Heart left ventricle (tissue), 16 donors: ENCODE results near the gene PSMB1. TPM values are rescaled to one million over a fixed set of nuclear protein-coding genes. Genes with fewer than 3 reads are reported as not detected.
A peak's percentile ranks its signal among the peaks of the same experiment; 100 is the strongest.
"Not testable (repeated sequence)": the region's sequence is repeated elsewhere in the genome, so short reads cannot be mapped to it uniquely, and the experiment has no call there.

Experiments used
- ATAC-seq, 4 donors: fragments of 200-7000 bp; cut with Tn5 transposase; one replicate each; pipeline ENCODE4 v1.9.1; 2020 to 2022; ENCODE audit warnings: moderate library complexity in 4 of 4, mild to moderate bottlenecking in 3 of 4, moderate number of reproducible peaks in 1 of 4
- DNase-seq, 5 donors: peaks; one replicate each; pipeline ENCODE4 v3.0.0-alpha.2; 2020
- H3K27ac ChIP-seq, 12 donors: fragments of 200-600 bp; sonication (generic) in 4 of 12; one replicate each; pipeline versions ENCODE4 v1.5.0 to v1.8.0; 2016 to 2022; ENCODE audit warnings: mild to moderate bottlenecking in 2 of 12
- H3K27me3 ChIP-seq, 9 donors: fragments of 200-600 bp; sonication (generic) in 2 of 9; one replicate each; pipeline versions ENCODE4 v1.5.1 to v1.8.0; 2016 to 2022; ENCODE audit warnings: mild to moderate bottlenecking in 3 of 9
- H3K36me3 ChIP-seq, 9 donors: fragments of 200-600 bp; sonication (generic) in 2 of 9; one replicate each; pipeline versions ENCODE4 v1.5.0 to v1.8.0; 2018 to 2022; ENCODE audit warnings: mild to moderate bottlenecking in 2 of 9
- H3K4me1 ChIP-seq, 12 donors: fragments of 200-600 bp; sonication (generic) in 4 of 12; one replicate each; pipeline versions ENCODE4 v1.5.0 to v1.8.0; 2016 to 2022; ENCODE audit warnings: mild to moderate bottlenecking in 3 of 12
- H3K4me3 ChIP-seq, 12 donors: fragments of 200-600 bp; sonication (generic) in 4 of 12; one replicate each; pipeline versions ENCODE4 v1.5.0 to v1.8.0; 2017 to 2022; ENCODE audit warnings: mild to moderate bottlenecking in 9 of 12, moderate library complexity in 4 of 12
- H3K9me3 ChIP-seq, 12 donors: fragments of 200-600 bp; sonication (generic) in 4 of 12; one replicate each; pipeline versions ENCODE4 v1.5.0 to v1.8.0; 2016 to 2022; ENCODE audit warnings: mild to moderate bottlenecking in 1 of 12
- POLR2A ChIP-seq, 2 donors: fragments of 450-650 bp; IDR thresholded peaks; one replicate each; pipeline ENCODE4 v1.6.1; 2017; ENCODE audit warnings: antibody characterized with exemption in 2 of 2, mild to moderate bottlenecking in 2 of 2, moderate library complexity in 2 of 2
- WGBS, 4 donors: extraction: QIAGEN DNeasy Blood & Tissue Kit in 2 of 4; methylation state at CpG; one replicate each; pipeline versions ENCODE4 v1.1.5 to v1.1.7; 2013 to 2018; 5-methylcytosine and 5-hydroxymethylcytosine counted together
- intact Hi-C, 10 donors: fragments of 100-400 bp; cut with DNase I; formaldehyde crosslinking; loops; one replicate each; pipeline versions ENCODE4 v1.11.1 to v1.14.2; 2022
- polyA plus RNA-seq, 2 donors: library from polyadenylated mRNA; stranded (reverse); fragments of 200-250 nt; gene quantifications; one replicate each; pipeline ENCODE4 v1.2.3, GENCODE V29; 2013
- total RNA-seq, 9 donors: library from RNA; depleted of rRNA in 2 of 9; stranded (reverse); fragments of >200 nt in 2 of 9; fragmentation: NEBNext Ultra II Directional in 3 of 9; extraction: Animal tissue kit (Norgen Biotek cat#: 25700) in 3 of 9; gene quantifications; one replicate each; pipeline versions ENCODE4 v1.1.0 to v1.2.4, GENCODE V29; 2016 to 2023
- TF ChIP-seq, protein P1 (sequence below), 12 donors: fragments of 200-600 bp; sonication (generic) in 4 of 12; IDR thresholded peaks; one replicate each; pipeline versions ENCODE4 v1.5.0 to v1.8.0; 2018 to 2022; ENCODE audit warnings: antibody characterized with exemption in 12 of 12, mild to moderate bottlenecking in 5 of 12
- donor health status: ischemic (EF 13 %, LVEDD 7.1; RV severe dilation, severe dysfunction).
- donor health status: healthy with polysubstance abuse.
- donor health status: DM: no; HTN: yes; CAD: no.
- donor health status: DM: no; HTN: no; CAD: no.
- donor health status: ischemic (EF 25% LVEDD 6.9; RV normal size, moderate dysfunction).
- donor health status: ischemic (EF 25% LVEDD 5.7; RV mildly dilated, moderate dysfunction).
- donor health status: healthy.
- donor health status: DM: yes; HTN: yes; CAD: no.
- donor health status: ischemic (EF 35%, LVEDD 5.7; RV mildly dilated, moderate dysfunction).
- donor health status: nonischemic (EF 11% LVEDD 7.7; RV severe dilation, severe dysfunction).
- donor health status: DM: yes; HTN: yes; CAD: no.
- donor health status: PGD.
- donor health status: ischemic (EF 29% LVEDD 5.4; RV normal size, mild dysfunction).
- donor health status: nonischemic (EF 23%, LVEDD 6.1; RV moderate dilation, normal function).

Gene PSMB1
- total and polyA plus RNA-seq, 11 donors = 124 to 313 (median 146) TPM

DNA sequence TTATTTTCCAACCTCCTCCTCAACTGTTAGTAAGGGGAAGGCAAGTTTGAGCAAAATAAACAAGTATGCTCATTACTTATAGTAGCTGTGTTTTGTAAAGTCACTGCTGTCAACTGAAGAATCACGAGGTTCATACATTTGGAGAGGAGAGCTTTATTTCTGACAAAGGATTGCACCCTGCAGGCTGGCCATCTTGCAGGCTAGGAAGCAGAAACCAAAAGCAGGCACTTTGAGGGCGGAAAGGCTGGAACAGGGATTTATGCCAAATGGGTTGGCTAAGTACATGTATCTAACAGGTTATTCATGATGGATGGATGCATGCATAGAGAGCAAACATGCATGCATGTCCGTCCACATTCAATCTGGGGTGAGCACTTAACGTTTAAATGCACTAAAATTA is 46.7 kb downstream of the PSMB1 start:
- intact Hi-C loops = no loop called here
- Histone ChIP-seq H3K27me3 (no peaks in the 10 kb centered on the region), H3K4me1 (no peaks in the 10 kb centered on the region), H3K36me3 (no peaks in the 10 kb centered on the region), H3K4me3 (no peak overlapping the region), H3K27ac (no peak overlapping the region), H3K9me3 (peaks cover 0 to 4% (median 0%) of the 10 kb centered on the region in 12 donors)
- TF ChIP-seq, protein P1, sequence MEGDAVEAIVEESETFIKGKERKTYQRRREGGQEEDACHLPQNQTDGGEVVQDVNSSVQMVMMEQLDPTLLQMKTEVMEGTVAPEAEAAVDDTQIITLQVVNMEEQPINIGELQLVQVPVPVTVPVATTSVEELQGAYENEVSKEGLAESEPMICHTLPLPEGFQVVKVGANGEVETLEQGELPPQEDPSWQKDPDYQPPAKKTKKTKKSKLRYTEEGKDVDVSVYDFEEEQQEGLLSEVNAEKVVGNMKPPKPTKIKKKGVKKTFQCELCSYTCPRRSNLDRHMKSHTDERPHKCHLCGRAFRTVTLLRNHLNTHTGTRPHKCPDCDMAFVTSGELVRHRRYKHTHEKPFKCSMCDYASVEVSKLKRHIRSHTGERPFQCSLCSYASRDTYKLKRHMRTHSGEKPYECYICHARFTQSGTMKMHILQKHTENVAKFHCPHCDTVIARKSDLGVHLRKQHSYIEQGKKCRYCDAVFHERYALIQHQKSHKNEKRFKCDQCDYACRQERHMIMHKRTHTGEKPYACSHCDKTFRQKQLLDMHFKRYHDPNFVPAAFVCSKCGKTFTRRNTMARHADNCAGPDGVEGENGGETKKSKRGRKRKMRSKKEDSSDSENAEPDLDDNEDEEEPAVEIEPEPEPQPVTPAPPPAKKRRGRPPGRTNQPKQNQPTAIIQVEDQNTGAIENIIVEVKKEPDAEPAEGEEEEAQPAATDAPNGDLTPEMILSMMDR (IDR thresholded peaks at IDR 0.05) = no peak
- TF ChIP-seq POLR2A (IDR thresholded peaks at IDR 0.05) = no peak
- WGBS, 4 donors = 70 to 82% (median 80%) methylated on average over 4 of the region's 4 CpGs
- DNase-seq (no peak), ATAC-seq (no peak)

DNA sequence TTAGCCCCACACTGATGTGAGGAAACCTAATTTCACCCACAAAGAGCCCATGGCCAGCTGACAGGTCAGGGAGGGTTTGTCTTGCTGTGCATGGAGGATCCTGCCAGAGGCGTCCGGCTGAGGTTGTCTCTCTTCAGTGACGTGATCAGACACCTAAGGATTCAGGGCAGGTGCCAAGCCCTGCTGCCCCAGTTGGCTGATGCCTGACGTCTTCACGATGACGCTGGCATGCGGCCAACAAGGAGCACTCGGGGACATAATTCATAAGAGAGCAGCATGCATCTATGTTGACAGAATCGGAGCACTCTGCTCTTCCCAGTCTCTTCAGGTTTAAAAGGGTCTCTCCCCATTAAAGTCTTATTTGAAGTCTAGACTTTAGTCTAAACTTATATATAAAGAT is 47.8 kb downstream of the PSMB1 start:
- intact Hi-C loops = no loop called here
- WGBS, 4 donors = 12 to 37% (median 28%) methylated on average over 7 to 9 of the region's 9 CpGs
- H3K27ac ChIP-seq = no peak overlapping the region
- TF ChIP-seq, protein P1 (IDR thresholded peaks at IDR 0.05) = no peak
- TF ChIP-seq POLR2A (IDR thresholded peaks at IDR 0.05) = no peak
- H3K9me3 ChIP-seq = peaks cover 0 to 4% (median 0%) of the 10 kb centered on the region in 12 donors
- DNase-seq (peak in 2 of 5 donors; percentile 27 to 47), ATAC-seq (no peak)
- H3K27me3 ChIP-seq = no peaks in the 10 kb centered on the region
- H3K4me1 ChIP-seq = no peaks in the 10 kb centered on the region
- no peaks in the 10 kb centered on the region for H3K36me3 ChIP-seq
- H3K4me3 ChIP-seq = no peak overlapping the region

DNA sequence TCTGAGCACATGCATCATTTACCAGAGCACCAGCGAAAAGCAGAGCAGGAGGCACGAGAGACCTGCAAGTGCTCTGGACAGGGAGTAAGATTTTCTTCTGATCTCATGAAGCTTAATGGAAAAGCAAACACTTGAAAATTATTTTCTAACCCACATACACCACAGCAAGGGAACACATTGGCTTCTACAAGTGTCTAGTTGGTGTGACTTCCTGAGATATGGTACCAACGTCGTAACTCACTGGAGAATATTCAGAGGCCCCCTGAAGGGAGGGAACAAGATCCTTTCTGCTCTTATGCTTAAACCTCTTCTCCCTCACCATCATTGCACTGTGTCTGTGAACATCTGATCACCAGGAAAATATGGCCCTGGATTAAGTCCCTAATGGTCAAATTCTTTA is 48.6 kb downstream of the PSMB1 start:
- DNase-seq (no peak), ATAC-seq (no peak)
- 60 to 69% (median 65%) methylated on average over 4 of the region's 4 CpGs for WGBS, 4 donors
- H3K4me1 ChIP-seq = no peaks in the 10 kb centered on the region
- H3K27ac ChIP-seq = no peak overlapping the region
- no peaks in the 10 kb centered on the region for H3K36me3 ChIP-seq
- TF ChIP-seq POLR2A (IDR thresholded peaks at IDR 0.05) = no peak
- intact Hi-C loops = no loop called here
- H3K27me3 ChIP-seq = peaks cover 0 to 6% (median 0%) of the 10 kb centered on the region in 9 donors
- H3K9me3 ChIP-seq = peaks cover 0 to 4% (median 0%) of the 10 kb centered on the region in 12 donors
- H3K4me3 ChIP-seq = no peak overlapping the region

DNA sequence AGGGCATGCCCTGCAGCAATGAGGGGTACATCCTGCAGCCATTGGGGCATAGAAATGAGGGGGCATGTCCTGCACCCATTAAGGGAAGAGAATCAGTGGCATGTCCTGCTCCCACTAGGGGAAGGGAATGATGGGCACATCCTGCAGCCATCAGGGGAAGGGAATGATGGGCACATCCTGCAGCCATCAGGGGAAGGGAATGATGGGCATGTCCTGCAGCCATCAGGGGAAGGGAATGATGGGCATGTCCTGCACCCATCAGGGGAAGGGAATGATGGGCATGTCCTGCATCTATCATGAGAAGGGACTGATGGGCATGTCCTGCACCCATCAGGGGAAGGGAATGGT is 49.7 kb downstream of the PSMB1 start:
- H3K27me3 ChIP-seq = peaks cover 0 to 7% (median 0%) of the 10 kb centered on the region in 9 donors
- H3K36me3 ChIP-seq = no peaks in the 10 kb centered on the region
- H3K4me3 ChIP-seq = no peak overlapping the region
- H3K27ac ChIP-seq = no peak overlapping the region
- no peak for TF ChIP-seq POLR2A (IDR thresholded peaks at IDR 0.05)
- TF ChIP-seq, protein P1 (IDR thresholded peaks at IDR 0.05) = no peak
- DNase-seq = no peak
- H3K4me1 ChIP-seq = no peaks in the 10 kb centered on the region
- ATAC-seq = no peak
- intact Hi-C loops = no loop called here
- peaks cover 0 to 4% (median 0%) of the 10 kb centered on the region in 12 donors for H3K9me3 ChIP-seq

DNA sequence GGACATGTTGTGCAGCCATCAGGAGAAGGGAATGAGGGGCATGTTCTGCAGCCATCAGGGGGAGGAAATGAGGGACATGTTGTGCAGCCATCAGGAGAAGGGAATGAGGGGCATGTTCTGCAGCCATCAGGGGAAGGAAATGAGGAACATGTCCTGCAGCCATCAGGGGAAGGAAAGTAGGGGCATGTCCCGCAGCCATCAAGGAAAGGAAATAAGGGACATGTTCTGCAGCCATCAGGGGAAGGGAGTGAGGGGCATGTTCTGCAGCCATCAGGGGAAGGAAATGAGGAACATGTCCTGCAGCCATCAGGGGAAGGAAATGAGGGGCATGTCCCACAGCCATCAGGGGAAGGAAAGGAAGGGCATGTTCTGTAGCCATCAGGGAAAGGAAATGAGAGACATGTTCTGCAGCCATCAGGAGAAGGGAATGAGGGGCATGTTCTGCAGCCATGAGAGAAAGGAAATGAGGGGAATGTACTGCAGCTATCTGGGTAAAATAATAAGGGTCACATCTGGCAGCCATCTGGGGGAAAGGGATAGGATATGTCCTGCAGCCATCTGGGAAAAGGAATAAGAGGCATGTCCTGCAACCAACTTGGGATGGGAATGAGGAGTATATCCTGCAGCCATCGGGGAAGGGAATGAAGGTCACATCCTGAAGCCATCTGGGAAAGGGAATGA is 50.2 kb downstream of the PSMB1 start:
- H3K27me3 ChIP-seq, H3K27ac ChIP-seq, DNase-seq, H3K36me3 ChIP-seq, intact Hi-C loops, H3K4me1 ChIP-seq, ATAC-seq, H3K9me3 ChIP-seq, H3K4me3 ChIP-seq: not testable (repeated sequence)
- 66 to 89% (median 82%) methylated on average over 2 of the region's 2 CpGs for WGBS, 4 donors

DNA sequence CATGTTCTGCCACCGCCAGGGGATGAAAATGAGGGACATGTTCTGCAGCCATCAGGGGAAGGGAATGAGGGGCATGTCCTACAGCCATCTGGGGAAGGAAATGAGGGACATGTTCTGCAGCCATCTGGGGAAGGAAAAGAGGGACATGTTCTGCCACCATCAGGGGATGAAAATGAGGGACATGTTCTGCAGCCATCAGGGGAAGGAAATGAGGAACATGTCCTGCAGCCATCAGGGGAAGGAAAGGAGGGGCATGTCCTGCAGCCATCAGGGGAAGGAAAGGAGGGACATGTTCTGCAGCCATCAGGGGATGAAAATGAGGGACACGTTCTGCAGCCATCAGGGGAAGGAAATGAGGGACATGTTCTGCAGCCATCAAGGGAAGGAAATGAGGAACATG is 50.8 kb downstream of the PSMB1 start:
- H3K27me3 ChIP-seq, H3K9me3 ChIP-seq, H3K36me3 ChIP-seq, ATAC-seq, H3K4me3 ChIP-seq, intact Hi-C loops, H3K27ac ChIP-seq, DNase-seq, H3K4me1 ChIP-seq: not testable (repeated sequence)
- WGBS, 4 donors = 49 to 79% (median 58%) methylated on average over 2 of the region's 2 CpGs
